Measurements from ENCODE around the gene TBCB.

DNA sequence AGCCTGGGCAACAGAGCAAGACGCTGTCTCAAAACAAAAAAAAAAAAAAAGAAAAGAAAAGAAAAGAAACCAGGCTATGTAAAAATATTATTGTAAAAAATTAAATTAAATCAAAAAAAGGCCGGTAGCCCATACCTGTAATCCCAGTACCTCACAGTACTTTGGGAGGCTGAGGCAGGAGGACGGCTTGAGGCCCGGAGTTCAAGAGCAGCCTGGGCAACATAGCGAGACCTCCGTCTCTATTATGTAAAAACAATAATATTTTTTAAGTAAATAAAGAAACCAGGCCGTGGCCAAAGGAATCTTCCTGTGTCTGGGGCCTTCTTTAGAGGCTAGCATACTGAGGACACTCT lies 23.8 kb downstream of the TBCB start:
- TF ChIP-seq, protein P1, sequence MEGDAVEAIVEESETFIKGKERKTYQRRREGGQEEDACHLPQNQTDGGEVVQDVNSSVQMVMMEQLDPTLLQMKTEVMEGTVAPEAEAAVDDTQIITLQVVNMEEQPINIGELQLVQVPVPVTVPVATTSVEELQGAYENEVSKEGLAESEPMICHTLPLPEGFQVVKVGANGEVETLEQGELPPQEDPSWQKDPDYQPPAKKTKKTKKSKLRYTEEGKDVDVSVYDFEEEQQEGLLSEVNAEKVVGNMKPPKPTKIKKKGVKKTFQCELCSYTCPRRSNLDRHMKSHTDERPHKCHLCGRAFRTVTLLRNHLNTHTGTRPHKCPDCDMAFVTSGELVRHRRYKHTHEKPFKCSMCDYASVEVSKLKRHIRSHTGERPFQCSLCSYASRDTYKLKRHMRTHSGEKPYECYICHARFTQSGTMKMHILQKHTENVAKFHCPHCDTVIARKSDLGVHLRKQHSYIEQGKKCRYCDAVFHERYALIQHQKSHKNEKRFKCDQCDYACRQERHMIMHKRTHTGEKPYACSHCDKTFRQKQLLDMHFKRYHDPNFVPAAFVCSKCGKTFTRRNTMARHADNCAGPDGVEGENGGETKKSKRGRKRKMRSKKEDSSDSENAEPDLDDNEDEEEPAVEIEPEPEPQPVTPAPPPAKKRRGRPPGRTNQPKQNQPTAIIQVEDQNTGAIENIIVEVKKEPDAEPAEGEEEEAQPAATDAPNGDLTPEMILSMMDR (conservative IDR thresholded peaks at IDR 0.05 in 1 of 2, IDR thresholded peaks at IDR 0.05 in 1 of 2; ENCODE audit: extremely low read depth in 1 of 2, insufficient read depth in 1 of 2, low read depth in 1 of 2, low read length in 2 of 2): no peak
- TF ChIP-seq EZH2 (IDR thresholded peaks at IDR 0.05; ENCODE audit: borderline replicate concordance, low read length): no peak
